A673 (cell line): ENCODE data around the gene FAM151B.

Source experiments
- EZH2 ChIP-seq: fragments of 200-600 bp; sonication (generic); IDR thresholded peaks from 2 replicates; pipeline ENCODE4 v1.6.1; 2017; ENCODE audit warnings: borderline replicate concordance, low read depth, mild to moderate bottlenecking, mixed read lengths, antibody characterized with exemption, low read length; ENCODE audit not compliant: poor library complexity, severe bottlenecking
- TF ChIP-seq, protein P1 (sequence below): fragments of 300-800, 200-600 bp; sonication (generic); conservative IDR thresholded peaks from 2 replicates; pipeline ENCODE4 v1.5.1; 2017; ENCODE audit warnings: low read depth, mild to moderate bottlenecking, antibody characterized with exemption, low read length, moderate library complexity, mixed read lengths

- TF ChIP-seq, protein P1, sequence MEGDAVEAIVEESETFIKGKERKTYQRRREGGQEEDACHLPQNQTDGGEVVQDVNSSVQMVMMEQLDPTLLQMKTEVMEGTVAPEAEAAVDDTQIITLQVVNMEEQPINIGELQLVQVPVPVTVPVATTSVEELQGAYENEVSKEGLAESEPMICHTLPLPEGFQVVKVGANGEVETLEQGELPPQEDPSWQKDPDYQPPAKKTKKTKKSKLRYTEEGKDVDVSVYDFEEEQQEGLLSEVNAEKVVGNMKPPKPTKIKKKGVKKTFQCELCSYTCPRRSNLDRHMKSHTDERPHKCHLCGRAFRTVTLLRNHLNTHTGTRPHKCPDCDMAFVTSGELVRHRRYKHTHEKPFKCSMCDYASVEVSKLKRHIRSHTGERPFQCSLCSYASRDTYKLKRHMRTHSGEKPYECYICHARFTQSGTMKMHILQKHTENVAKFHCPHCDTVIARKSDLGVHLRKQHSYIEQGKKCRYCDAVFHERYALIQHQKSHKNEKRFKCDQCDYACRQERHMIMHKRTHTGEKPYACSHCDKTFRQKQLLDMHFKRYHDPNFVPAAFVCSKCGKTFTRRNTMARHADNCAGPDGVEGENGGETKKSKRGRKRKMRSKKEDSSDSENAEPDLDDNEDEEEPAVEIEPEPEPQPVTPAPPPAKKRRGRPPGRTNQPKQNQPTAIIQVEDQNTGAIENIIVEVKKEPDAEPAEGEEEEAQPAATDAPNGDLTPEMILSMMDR: no peak
- TF ChIP-seq EZH2: no peak
Observed at GRCh38 chr5:80453366-80453765, 34.5 kb upstream of the FAM151B start.
